Stimulated activated CD8-positive, alpha-beta memory T cell treated with anti-CD3 and anti-CD28 coated beads, Interleukin-4, amount 100 ng/mL, for 24 hours (primary cell): ENCODE measurements around the gene HOXB3.

ENCODE experiments used
- DNase-seq: peaks from one replicate; pipeline ENCODE4 v3.0.0-alpha.2; 2020; ENCODE audit warnings: low read depth

Gene HOXB3

DNA sequence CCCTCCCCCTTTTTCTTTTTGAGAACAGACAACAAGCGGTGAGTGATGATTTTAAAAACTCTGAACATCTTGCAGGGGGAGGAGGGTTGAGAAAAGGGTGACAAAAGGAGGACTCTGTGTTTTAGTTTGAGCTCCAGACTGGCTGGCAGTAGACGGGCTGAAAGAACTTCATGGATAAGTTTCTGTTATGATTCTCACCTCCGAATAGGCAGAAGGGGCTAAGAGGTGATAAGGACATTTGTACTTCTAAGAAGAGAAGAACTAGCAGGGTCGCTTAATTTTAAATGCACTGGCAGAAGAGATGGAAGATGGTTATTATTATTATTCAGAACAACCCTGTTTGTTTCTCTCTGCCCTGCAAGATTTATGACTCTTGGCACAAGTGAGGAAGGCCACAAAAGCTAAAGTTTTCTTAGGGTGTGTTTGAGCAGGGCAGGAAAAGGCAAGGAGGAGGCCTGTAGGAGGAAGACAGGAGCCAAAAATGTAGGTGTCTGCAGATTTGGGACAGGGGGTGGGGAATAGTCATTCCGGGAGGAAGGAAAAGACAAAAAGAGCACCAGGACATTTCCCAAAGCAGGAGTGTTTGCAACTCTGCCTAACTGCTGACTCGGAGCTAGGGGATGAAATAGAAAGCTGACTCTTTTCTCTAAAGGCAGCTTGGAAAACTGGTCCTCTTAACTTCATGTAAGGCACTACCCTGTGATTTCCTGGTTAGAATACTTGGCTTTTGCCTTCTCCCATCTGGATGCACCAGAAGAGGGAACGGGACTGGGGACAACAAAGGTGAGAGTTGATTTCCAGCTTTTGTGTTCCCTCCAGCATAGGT is 33.3 kb downstream of the HOXB3 start:
- no peak for DNase-seq

DNA sequence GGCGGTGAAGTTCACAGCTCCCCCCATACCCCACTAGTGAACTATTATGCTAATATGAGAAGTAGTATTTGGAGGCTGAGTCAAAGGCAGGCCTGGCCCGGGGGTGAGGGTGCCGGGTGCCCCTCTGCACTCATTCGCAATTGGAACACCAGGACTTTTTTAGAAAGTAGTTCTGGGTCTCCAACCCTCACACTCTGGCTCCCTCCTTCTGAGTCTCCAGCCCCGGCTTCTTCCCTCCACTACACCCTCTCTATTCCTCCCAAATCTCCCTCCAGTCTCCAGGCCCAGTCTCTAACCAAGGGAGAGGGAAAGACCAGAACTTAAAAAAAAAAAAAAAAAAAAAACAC is 33.8 kb downstream of the HOXB3 start:
- no peak for DNase-seq

DNA sequence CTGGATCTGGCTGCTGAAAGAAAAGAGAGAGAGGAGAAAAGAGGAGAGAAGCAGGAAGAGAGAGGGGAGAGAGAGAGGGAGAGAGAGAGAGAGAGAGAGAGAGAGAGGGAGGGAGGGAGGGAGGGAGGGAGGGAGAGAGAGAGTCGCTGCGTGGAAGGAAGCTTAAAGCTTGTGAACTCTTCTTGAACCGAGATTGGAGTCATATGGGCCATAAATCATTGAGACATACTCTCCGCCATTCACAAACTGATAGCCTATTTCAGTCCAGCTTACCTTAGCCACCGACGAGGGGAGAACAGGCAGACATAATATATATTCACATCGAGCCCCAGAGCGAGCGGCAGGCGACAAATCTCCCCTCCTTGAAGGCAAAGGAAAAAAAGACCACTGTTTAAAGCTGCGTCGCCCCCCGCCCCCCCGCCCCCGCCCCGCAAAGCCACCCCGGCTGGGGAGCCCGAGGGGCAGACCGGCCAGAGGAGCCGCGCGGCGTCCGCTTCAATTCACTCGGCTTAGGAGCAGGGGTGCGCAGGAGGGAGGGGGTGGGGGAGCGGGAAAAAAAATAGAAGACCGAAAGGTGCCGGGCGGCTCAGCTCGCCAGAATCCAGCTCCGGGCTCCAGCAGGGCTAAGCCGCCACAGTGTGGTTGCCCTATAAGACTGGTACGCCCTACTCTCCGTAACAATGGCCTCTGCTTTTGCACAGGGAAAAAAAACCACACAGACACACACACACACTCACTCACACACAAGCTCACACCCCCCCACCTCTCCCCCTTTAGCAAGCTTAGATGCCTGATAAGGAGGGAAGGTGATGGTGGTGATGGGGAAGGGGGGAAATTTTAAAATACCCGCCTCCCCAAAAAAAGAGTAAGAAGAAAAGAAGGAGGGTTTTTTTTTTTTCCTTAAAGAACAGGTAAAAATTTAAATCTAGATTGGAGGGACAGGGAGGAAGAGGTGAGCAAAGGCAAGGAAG is 34.5 kb downstream of the HOXB3 start:
- DNase-seq: no peak

DNA sequence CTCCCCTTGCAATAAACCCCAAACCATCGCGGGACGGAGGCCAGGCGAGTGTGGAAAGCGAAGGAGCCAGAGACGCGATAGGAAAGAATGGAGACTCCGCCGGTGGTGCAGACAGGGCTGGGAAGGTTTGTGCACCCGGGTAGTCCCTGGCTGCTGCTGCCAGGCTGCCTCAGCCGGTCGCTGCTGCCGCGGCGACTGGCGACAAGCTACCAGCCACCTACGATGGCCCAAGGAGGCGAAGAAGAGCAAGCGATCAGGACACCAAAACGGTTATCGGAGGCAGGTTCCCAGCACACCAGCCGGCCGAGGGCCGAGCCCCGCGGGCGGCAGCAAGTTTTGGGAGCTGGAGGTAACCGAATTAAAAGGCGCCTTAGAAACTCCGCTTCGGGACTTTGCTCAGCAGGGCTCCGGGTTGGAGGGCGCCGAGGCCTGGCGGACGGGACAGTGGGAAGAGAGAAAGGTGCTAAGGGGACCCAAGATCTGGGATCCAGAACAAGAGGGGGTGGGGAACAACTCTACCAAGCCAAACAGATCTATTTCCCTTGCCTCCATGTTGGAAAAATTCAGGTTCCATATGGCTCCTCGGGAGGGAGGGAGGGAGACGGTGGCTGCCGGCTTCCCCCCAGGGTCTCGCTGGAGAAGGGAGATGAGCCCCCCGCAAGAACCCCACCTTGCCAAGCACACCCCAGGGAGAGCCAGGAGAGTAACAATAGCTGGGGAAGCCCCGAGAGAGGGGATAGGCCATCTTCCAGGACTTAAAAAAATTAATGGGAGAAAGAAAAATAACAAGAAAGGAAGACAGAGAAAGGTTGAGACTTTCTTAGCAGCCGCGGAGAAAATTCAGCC is 35.4 kb downstream of the HOXB3 start:
- no peak for DNase-seq

DNA sequence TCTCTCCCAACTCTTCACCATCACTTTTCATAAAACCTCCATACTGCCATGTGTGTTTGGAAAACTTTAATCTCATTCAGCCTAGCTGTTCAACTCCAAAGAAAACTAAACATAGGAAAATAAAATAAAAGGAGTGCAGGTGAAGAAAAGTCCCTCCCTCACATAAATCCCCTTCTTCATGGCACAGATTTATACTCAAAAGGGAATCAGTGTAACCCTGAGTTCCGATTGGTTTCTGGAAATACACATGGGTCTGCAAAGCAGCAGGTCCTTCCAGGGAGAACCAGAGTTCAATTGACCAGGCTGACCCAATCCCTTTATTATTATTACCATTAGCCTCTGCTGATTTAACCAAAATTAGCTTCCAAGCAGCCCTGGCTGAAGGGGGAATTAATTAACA is 36.2 kb downstream of the HOXB3 start:
- DNase-seq: no peak

DNA sequence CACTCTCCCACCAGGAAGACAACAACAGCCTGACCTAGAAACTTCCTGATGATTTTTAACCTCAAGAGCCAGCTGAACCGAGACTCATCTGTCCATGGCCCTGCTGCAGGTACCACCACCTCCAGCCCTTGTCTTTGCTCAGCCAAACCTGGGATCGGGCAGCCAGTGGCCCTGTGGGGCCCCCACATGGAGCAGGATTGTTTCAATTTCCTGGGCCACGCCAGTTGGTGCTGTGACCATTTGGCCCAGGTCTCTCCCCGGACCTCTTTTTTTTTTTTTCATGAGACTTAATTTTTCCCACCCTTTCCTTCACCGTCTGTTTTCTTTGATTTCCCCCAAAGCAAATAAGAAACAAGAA is 36.9 kb downstream of the HOXB3 start:
- no peak for DNase-seq

DNA sequence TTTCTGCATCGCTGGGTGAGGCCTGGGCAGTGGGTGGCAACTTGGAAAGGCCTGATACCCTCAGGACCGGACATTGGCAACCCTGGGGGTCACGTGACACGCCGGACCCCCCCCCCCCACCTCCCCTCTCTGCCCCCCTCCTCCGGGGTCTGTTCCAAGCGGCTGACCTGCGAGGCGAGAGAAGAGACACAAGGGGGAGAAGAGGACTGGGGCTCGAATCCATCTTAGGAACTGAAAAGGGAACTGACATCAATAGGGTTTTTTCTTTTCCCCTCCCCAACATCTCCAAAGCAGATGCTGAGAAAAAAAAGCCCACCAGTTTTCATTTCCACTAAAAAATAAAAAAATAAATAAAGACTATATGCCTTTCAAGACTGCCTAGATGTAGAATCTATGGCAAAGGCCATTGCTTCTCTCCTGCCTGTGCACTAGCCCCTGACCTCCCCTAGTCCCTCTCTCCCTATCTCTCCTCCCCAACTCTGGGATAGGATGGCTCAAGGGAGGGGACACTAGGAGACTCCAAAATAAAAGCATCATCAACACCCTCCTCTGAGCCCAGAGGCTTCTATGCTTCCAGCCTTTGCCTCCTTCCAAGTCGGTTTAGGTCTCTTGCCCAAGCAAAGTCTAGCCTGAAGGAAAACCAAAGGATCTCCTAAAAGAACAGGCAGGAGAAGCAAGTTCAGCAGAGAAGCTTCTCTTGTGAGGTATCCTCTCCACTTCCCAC is 37.4 kb downstream of the HOXB3 start:
- no peak for DNase-seq

DNA sequence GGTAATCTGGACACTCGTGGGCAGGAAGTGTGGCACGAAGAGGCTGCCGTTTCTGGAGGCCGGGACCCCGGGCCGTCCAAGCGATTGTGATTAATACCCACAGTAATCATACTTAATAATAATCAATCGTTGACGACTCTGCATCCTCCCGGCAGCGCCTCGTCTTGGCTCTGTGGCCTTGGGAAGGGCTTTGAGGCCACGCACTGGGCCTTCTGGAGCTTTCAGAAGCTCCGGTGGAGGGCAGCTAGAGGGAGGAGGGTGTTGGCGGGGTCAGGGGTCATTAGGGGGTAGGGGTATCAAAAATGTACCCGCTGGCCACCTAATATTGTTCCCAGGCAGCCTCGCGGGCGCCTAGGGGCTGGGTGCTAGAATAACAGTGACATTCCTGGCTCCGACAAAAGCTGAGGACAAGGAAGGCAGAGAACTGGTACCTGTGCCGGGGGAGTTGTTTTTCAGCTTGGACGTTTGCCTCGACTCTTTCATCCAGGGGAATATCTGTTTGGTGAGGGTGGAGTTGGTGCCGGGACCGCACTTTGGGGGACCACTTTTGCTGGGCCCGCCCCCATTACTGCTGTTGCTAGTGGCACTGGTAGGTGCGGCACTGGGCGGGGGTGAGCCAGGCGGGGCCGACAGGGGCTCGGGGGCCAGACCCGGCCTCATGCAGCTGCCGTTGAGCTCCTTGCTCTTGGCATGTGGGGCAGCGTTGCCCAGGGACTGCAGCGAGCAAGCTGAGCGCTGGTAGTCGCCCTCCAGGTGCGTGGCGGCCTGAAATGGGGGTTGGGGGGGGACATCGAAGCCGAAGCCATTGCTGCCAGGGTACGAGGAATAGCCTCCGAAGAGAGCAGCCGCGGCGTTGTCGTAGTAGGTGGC is 38.2 kb downstream of the HOXB3 start:
- no peak for DNase-seq

DNA sequence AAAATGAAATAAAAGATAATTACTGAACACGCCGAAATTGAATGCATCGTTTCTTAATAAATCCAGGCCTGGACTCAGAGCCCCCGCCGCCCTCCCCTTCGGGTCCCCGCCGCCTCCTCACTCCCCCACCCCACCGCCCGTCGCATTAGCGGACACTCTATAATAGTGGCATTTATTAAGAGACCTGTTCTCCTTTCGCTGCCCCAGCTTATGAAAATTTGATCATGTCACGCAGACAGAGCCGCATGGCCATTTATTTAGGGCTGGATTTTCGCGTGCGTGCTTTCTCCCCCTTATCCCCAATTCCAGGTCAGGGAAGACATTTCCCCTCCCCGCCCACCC is 38.9 kb downstream of the HOXB3 start:
- no peak for DNase-seq

DNA sequence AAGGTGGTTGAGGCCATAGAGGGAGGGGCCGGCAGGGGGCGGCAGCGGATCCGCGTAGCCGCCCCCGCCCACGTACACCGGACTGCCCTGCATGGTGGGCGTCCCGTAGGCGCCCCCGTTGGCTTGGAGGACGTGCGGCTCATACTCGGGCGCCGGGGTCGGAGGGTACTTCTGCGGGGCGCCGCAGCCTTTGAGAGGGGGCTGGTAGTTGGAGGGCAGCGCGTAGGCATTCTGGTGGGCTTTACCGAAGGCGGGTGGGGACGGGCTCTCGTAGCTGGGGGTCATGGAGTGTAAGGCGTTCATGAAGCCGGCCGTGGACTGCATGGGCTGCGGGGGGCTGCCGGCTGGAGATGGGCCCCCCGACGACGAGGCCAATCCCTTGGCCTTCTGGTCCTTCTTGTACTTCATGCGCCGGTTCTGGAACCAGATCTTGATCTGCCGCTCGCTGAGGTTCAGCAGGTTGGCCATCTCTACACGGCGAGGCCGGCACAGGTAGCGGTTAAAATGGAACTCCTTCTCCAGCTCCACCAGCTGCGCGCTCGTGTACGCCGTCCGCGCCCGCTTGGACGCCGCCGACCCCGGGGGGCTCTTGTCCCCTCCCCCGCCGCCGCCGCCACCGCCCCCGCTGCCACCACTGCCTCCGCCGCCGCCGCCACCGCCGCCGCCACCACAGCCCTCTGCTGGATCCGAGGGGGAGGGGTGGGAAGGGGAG is 39.4 kb downstream of the HOXB3 start:
- DNase-seq: no peak

DNA sequence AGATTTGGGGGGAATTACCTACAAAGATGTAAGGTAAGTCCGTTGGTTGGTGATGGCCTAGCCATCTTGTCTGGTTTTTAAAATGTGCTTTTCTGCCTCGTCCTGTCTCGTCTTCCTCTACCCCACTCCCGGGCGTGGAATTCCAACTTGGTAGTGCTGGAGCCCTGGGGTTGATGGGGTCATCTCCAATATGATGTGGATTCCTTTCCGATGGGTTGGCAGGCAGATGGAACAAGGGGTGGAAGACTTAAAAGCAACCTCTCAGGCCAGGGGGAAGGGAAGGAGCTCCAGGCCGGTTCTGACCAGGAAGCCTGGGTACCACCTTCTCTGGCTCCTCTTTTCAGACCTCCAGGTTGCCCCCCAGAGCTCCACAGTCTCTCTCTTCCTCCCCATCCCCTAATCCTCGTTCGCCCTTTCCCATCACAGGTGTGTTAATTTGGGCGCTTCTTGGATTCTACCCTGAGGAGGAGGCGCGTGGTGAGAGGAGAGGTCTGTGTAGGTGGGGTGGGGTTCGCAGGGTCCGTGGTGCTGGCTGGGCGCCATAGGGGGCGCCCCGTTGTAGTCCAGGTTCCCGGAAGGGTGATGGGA is 40.0 kb downstream of the HOXB3 start:
- DNase-seq: no peak

DNA sequence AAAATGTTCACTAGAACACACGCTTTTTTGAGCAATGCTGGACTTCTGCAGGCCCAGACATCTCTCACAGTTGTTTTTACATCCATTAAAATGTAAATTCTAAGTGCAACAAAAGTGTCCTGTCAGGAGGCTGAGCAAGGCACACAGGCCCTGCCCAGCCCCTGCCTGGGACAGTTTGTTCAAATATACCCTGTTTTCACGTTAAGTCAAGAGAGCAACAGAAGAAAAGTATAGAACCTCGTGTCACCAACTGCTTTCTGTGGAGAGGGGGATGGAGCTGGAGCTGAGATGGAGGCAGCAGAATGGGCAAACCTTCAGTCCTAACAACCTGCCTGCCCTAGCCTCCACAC is 40.8 kb downstream of the HOXB3 start:
- no peak for DNase-seq

DNA sequence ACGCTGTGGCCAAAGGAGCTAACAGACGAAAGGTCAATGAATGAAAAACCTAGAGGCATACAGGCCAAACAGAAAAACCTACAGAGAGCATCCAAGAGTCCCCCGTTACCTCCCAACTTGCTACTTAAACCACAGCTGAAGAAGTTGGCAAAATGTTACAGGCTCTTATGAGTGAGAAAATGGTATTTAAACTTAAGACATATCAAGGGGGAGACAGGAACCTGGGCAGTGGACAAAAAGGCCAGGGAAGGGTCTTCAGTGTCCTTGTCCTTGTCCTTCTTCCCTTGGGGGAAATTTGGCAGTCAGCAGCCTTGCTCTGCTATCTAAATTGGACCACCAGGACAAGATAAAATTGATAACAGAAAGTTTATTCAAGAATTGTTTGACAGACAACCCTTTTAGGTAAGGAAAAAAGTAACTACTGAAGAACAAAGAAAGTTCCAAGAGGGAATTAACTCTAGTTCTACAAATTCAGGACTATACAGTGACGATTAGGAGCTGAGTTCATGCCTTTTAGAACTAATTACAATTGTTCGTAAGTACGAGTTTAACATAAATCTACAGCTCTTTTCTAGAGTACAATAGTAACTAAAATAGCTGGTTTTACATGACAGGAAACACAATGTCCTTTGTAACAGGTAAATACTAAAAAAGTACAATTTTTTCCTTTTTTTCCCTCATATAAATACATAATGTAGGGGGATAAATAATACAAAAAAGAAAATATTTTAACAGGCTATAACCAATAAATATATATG is 41.3 kb downstream of the HOXB3 start:
- DNase-seq: no peak

DNA sequence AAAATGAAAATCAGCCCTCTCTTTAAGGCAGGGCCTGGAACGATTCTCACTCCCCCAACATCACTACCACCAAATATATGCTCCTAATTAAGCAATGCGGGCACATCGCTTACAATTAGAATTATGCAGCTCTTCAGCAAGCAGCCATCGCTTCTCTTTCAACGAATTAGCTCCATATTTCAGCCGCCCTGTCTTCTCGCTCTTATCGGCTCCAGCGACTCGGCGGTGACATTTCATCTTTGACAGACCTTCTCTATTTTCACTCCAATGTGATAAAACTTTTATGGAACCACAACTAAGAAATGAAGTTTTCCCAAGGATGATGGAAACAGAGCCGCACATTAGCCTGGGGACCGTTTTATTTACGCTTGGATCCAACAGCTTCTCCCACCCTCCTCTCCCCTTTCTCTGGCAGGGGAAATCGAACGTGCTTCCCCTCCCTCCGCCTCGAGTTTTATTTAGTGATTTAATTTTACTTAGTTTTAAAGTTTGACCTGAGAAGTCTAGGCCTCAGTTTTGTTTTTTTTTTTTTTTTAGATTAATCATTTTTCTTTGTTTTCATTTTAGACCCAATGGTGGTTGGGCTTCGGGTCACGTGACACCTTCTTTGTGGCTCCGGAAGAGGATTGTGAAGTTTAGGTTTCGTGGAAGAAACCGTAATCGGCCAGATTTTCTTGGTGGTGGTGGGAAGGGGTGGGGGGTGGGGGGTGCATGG is 42.1 kb downstream of the HOXB3 start:
- no peak for DNase-seq

DNA sequence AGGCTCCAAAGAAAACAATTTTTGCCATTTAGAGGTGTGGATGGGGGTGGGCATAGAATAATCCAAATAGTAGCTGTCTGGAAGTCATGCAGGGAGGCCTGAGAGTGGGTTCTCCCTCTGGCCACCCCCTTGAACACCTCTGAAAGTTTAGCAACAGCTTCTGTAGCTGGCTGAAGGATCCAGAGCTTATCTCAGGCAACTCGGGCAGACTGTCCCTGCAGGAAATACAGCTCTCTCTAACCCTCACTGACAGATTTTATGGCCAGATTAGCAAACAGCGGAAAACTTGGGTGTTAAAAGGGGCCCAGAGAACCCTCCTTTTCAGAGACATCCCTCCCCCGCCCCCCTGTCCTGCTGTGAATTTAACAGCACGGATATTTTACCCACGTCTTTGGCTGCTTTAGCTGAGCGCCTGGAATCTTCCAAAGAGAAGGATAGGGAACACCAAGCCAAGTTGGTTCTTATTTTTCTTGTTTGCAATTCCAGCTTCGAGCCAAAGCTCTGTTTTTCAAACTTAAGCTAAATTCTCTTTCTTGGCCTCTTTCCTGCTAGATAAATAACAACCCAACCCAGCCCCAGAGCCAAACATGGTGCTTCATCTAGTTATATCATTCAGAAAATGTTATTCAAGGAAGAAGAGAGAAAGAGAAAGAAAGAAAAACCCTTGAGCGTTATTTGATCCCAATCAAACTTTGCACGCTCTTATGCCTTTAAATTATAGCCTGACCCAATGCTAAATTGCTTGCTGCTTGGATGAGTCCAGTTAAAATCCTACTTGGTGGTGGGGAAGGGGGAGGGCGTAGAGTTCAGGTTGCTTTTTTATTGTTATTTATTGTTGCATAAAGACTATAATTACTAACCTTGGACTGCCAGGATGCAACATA is 42.9 kb downstream of the HOXB3 start:
- no peak for DNase-seq

DNA sequence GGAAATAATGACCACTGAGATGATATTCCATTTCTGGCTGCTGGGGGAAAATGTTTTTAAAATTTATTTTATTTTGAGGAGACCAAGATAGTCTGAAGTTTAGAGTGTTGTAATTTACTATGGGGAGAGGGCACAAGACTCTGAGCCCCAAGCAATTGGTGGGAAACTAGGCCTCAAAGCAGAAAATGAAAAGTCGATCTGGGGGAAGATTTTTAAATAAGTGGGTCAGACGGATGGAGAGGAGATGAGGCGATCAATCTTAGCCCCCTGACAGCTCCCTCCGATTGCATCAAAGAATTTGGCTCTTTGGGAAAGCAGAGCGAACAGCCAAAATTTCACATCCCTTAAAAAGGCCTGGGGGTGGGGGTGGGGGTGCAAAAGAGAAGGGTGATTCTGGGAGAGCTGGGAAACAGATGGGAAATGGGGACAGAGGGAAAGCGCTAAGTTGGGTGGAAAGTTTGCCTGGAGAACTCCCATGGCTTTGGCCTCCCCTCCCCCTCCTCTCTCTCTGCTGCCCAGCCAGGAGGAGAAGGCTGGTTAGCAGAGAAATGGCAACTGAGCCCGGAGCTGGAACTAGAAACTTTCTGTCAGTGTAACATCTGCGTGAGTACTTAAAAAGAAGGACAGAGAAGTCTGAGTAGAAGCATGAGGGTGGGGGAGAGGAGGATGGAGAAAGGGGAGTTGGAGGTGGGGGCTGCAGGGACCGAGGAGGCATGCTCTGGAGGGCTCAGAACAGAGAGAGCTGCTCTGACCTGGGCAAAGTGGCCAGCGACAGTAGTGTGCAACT is 43.7 kb downstream of the HOXB3 start:
- no peak for DNase-seq

DNA sequence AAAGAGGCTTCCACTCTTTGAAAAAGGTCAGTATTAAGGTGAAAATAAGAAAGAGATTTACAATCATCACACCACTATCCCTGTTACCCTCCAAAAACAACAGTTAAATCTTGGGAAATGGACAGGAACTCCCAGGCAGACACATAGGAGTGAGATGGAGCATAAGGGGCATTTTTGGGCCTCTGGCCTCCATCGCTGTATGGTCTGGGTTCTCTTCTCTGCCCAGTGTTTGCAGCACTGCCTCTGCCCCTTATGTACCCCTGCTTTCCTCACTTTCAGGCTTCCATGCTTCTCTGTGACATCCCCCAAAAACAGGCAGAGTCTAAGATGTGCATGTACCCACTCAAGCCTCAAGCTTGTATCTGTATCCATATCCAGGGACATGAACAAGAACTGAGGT is 44.5 kb downstream of the HOXB3 start:
- no peak for DNase-seq
